Measurements from ENCODE around the gene AUP1.

The AUP1 gene

GRCh38 chr2:74551942-74552913 lies 22.7 kb upstream of the AUP1 start:
- H3K4me3 ChIP-seq (ENCODE audit: low read depth, low read length), result peak overlapping the region; percentile 96
- no peak for TF ChIP-seq CTCF (IDR thresholded peaks at IDR 0.05; ENCODE audit: low read depth, low read length)

GRCh38 chr2:74551530-74551929 lies 22.0 kb upstream of the AUP1 start:
- peak overlapping the region; percentile 96; the same call in 1 of the 2 replicates for H3K4me3 ChIP-seq (ENCODE audit: low read depth, low read length)
- TF ChIP-seq CTCF (IDR thresholded peaks at IDR 0.05; ENCODE audit: low read depth, low read length), result no peak

GRCh38 chr2:74550231-74550630 lies 20.7 kb upstream of the AUP1 start:
- no peak overlapping the region for H3K4me3 ChIP-seq (ENCODE audit: low read depth, low read length)
- TF ChIP-seq CTCF (IDR thresholded peaks at IDR 0.05; ENCODE audit: low read depth, low read length), result no peak

- peak overlapping the region; percentile 50 for H3K4me3 ChIP-seq (ENCODE audit: low read depth, low read length)
- TF ChIP-seq CTCF (IDR thresholded peaks at IDR 0.05; ENCODE audit: low read depth, low read length), result no peak
Measured at GRCh38 chr2:74548900-74549826, 19.7 kb upstream of the AUP1 start.

GRCh38 chr2:74548285-74548899 lies 18.9 kb upstream of the AUP1 start:
- H3K4me3 ChIP-seq (ENCODE audit: low read depth, low read length), result peak overlapping the region; percentile 50
- TF ChIP-seq CTCF (IDR thresholded peaks at IDR 0.05; ENCODE audit: low read depth, low read length), result no peak

- no peak for TF ChIP-seq CTCF (IDR thresholded peaks at IDR 0.05; ENCODE audit: low read depth, low read length)
- H3K4me3 ChIP-seq (ENCODE audit: low read depth, low read length), result no peak overlapping the region
Measured at GRCh38 chr2:74546004-74546403, 16.5 kb upstream of the AUP1 start.
